ENCODE results near the gene HS3ST3B1. TPM values are rescaled to one million over a fixed set of nuclear protein-coding genes. Genes with fewer than 3 reads are reported as not detected.

HS3ST3B1 gene
- total RNA-seq, 1 experiment from 2014 or later = 22.3 TPM

GRCh38 chr17:14361470-14361869 lies 60.6 kb downstream of the HS3ST3B1 start:
- ATAC-seq = no peak
- Mint-ChIP-seq H3K4me1 (peaks cover 24% of the 10 kb centered on the region), H3K36me3 (no peaks in the 10 kb centered on the region), H3K27me3 (ENCODE audit: low read depth) (no peaks in the 10 kb centered on the region), H3K4me3 (no peak overlapping the region), H3K27ac (no peak overlapping the region), H3K9me3 (peaks cover 6% of the 10 kb centered on the region)
- ChIA-PET CTCF (no interaction called here), POLR2A (interaction anchor here (0.6 kb wide), 1 partner anchor 1950 kb away, joined by 5 read pairs; no protein-coding TSS in a partner anchor)
- DNase-seq (ENCODE audit: low spot score) = no peak
- no peak for TF ChIP-seq ATF3 (CRISPR knock-in tag; conservative IDR thresholded peaks at IDR 0.05)
- no peak for TF ChIP-seq ZNF263 (CRISPR knock-in tag; IDR thresholded peaks at IDR 0.05; ENCODE audit: low read depth)
- no peak for TF ChIP-seq ZNF671 (CRISPR knock-in tag; IDR thresholded peaks at IDR 0.05)
- TF ChIP-seq RORB (CRISPR knock-in tag; IDR thresholded peaks at IDR 0.05) = no peak
- no peak for TF ChIP-seq AR (CRISPR knock-in tag; IDR thresholded peaks at IDR 0.05)
- TF ChIP-seq, protein P1, sequence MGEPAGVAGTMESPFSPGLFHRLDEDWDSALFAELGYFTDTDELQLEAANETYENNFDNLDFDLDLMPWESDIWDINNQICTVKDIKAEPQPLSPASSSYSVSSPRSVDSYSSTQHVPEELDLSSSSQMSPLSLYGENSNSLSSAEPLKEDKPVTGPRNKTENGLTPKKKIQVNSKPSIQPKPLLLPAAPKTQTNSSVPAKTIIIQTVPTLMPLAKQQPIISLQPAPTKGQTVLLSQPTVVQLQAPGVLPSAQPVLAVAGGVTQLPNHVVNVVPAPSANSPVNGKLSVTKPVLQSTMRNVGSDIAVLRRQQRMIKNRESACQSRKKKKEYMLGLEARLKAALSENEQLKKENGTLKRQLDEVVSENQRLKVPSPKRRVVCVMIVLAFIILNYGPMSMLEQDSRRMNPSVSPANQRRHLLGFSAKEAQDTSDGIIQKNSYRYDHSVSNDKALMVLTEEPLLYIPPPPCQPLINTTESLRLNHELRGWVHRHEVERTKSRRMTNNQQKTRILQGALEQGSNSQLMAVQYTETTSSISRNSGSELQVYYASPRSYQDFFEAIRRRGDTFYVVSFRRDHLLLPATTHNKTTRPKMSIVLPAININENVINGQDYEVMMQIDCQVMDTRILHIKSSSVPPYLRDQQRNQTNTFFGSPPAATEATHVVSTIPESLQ (CRISPR knock-in tag; IDR thresholded peaks at IDR 0.05) = no peak
- TF ChIP-seq, protein P2, sequence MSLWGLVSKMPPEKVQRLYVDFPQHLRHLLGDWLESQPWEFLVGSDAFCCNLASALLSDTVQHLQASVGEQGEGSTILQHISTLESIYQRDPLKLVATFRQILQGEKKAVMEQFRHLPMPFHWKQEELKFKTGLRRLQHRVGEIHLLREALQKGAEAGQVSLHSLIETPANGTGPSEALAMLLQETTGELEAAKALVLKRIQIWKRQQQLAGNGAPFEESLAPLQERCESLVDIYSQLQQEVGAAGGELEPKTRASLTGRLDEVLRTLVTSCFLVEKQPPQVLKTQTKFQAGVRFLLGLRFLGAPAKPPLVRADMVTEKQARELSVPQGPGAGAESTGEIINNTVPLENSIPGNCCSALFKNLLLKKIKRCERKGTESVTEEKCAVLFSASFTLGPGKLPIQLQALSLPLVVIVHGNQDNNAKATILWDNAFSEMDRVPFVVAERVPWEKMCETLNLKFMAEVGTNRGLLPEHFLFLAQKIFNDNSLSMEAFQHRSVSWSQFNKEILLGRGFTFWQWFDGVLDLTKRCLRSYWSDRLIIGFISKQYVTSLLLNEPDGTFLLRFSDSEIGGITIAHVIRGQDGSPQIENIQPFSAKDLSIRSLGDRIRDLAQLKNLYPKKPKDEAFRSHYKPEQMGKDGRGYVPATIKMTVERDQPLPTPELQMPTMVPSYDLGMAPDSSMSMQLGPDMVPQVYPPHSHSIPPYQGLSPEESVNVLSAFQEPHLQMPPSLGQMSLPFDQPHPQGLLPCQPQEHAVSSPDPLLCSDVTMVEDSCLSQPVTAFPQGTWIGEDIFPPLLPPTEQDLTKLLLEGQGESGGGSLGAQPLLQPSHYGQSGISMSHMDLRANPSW (CRISPR knock-in tag; conservative IDR thresholded peaks at IDR 0.05; ENCODE audit: low read depth) = no peak
- TF ChIP-seq NR2C2 (CRISPR knock-in tag; IDR thresholded peaks at IDR 0.05) = no peak
- TF ChIP-seq ZNF532 (CRISPR knock-in tag; IDR thresholded peaks at IDR 0.05; ENCODE audit: borderline replicate concordance) = no peak

- H3K36me3 Mint-ChIP-seq = no peaks in the 10 kb centered on the region
- peaks cover 24% of the 10 kb centered on the region for H3K4me1 Mint-ChIP-seq
- ATAC-seq = no peak
- no peaks in the 10 kb centered on the region for H3K27me3 Mint-ChIP-seq (ENCODE audit: low read depth)
- DNase-seq (ENCODE audit: low spot score) = no peak
- POLR2A ChIA-PET = no interaction called here
- no peak overlapping the region for H3K27ac Mint-ChIP-seq
- H3K9me3 Mint-ChIP-seq = peaks cover 12% of the 10 kb centered on the region
- CTCF ChIA-PET = interaction anchor here (0.6 kb wide), 1 partner anchor 9 kb away, joined by 3 read pairs; no protein-coding TSS in a partner anchor
- no peak overlapping the region for H3K4me3 Mint-ChIP-seq
- TF ChIP-seq PRRX2 (CRISPR knock-in tag; IDR thresholded peaks at IDR 0.05) = no peak
- no peak for TF ChIP-seq SMAD4 (CRISPR knock-in tag; IDR thresholded peaks at IDR 0.05)
- TF ChIP-seq ZNF138 (CRISPR knock-in tag; conservative IDR thresholded peaks at IDR 0.05) = no peak
- TF ChIP-seq, protein P3, sequence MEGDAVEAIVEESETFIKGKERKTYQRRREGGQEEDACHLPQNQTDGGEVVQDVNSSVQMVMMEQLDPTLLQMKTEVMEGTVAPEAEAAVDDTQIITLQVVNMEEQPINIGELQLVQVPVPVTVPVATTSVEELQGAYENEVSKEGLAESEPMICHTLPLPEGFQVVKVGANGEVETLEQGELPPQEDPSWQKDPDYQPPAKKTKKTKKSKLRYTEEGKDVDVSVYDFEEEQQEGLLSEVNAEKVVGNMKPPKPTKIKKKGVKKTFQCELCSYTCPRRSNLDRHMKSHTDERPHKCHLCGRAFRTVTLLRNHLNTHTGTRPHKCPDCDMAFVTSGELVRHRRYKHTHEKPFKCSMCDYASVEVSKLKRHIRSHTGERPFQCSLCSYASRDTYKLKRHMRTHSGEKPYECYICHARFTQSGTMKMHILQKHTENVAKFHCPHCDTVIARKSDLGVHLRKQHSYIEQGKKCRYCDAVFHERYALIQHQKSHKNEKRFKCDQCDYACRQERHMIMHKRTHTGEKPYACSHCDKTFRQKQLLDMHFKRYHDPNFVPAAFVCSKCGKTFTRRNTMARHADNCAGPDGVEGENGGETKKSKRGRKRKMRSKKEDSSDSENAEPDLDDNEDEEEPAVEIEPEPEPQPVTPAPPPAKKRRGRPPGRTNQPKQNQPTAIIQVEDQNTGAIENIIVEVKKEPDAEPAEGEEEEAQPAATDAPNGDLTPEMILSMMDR (IDR thresholded peaks at IDR 0.05) = no peak
- TF ChIP-seq, protein P4, sequence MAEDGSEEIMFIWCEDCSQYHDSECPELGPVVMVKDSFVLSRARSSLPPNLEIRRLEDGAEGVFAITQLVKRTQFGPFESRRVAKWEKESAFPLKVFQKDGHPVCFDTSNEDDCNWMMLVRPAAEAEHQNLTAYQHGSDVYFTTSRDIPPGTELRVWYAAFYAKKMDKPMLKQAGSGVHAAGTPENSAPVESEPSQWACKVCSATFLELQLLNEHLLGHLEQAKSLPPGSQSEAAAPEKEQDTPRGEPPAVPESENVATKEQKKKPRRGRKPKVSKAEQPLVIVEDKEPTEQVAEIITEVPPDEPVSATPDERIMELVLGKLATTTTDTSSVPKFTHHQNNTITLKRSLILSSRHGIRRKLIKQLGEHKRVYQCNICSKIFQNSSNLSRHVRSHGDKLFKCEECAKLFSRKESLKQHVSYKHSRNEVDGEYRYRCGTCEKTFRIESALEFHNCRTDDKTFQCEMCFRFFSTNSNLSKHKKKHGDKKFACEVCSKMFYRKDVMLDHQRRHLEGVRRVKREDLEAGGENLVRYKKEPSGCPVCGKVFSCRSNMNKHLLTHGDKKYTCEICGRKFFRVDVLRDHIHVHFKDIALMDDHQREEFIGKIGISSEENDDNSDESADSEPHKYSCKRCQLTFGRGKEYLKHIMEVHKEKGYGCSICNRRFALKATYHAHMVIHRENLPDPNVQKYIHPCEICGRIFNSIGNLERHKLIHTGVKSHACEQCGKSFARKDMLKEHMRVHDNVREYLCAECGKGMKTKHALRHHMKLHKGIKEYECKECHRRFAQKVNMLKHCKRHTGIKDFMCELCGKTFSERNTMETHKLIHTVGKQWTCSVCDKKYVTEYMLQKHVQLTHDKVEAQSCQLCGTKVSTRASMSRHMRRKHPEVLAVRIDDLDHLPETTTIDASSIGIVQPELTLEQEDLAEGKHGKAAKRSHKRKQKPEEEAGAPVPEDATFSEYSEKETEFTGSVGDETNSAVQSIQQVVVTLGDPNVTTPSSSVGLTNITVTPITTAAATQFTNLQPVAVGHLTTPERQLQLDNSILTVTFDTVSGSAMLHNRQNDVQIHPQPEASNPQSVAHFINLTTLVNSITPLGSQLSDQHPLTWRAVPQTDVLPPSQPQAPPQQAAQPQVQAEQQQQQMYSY (CRISPR knock-in tag; IDR thresholded peaks at IDR 0.05) = no peak
- TF ChIP-seq SMAD3 (CRISPR knock-in tag; IDR thresholded peaks at IDR 0.05; ENCODE audit: borderline replicate concordance) = no peak
- no peak for TF ChIP-seq RORB (CRISPR knock-in tag; IDR thresholded peaks at IDR 0.05)
These were observed 61.1 kb downstream of the HS3ST3B1 start for GRCh38 chr17:14361945-14362508.

Data from WTC11 (cell line).